Inflammatory macrophage treated with lipopolysaccharide for 4 hours (primary cell): ENCODE measurements around the gene HDLBP.
A peak's percentile ranks its signal among the peaks of the same experiment; 100 is the strongest.

ENCODE experiments used
- DNase-seq: peaks from one replicate; pipeline ENCODE4 v3.0.0-alpha.2; 2020

Gene HDLBP, protein sequence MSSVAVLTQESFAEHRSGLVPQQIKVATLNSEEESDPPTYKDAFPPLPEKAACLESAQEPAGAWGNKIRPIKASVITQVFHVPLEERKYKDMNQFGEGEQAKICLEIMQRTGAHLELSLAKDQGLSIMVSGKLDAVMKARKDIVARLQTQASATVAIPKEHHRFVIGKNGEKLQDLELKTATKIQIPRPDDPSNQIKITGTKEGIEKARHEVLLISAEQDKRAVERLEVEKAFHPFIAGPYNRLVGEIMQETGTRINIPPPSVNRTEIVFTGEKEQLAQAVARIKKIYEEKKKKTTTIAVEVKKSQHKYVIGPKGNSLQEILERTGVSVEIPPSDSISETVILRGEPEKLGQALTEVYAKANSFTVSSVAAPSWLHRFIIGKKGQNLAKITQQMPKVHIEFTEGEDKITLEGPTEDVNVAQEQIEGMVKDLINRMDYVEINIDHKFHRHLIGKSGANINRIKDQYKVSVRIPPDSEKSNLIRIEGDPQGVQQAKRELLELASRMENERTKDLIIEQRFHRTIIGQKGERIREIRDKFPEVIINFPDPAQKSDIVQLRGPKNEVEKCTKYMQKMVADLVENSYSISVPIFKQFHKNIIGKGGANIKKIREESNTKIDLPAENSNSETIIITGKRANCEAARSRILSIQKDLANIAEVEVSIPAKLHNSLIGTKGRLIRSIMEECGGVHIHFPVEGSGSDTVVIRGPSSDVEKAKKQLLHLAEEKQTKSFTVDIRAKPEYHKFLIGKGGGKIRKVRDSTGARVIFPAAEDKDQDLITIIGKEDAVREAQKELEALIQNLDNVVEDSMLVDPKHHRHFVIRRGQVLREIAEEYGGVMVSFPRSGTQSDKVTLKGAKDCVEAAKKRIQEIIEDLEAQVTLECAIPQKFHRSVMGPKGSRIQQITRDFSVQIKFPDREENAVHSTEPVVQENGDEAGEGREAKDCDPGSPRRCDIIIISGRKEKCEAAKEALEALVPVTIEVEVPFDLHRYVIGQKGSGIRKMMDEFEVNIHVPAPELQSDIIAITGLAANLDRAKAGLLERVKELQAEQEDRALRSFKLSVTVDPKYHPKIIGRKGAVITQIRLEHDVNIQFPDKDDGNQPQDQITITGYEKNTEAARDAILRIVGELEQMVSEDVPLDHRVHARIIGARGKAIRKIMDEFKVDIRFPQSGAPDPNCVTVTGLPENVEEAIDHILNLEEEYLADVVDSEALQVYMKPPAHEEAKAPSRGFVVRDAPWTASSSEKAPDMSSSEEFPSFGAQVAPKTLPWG (N-terminal part only)

DNA sequence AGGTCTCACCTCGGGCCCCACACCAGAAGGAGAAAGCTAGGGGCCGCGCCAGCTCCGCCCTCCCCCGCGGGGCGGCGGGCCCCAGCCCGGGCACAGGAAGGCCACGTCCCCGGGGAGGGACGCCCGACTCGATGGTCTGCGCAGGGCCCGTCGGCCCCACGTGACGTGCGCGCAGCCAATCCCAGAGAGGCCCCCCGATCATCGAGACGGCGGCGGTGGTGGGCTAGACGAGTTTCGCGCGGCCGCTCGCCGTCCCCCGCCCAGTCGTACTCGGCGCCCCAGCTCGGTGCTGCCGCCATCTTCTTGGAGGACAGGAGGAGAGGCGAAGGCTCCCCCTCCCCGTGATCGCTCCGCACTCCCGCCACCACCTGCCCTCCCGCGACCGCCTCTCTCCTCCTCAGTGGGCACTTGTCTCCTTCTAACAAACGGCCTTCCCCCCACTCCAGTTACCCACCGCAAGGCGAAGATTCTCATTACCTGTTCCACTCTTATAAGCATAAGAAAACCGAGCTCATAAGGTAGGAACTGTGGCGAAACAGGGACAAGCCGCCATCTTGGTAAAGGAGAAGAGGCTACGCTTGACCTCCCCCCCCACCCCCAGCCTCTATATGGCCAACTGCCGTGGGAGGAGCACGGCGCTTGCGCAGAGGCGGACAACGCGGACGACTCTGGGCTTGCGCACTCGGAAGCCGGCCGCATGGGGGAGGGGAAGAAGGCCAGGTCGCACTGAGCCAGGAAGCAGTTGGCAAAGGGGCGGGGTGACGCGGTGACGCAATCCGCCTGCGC, at the start of gene HDLBP:
Gene HDLBP (minus strand): TSS at position 580 of the 786 bp plus-strand sequence. CDS start 48,803 bp downstream, outside the sequence.
- DNase-seq: peak; percentile 99

DNA sequence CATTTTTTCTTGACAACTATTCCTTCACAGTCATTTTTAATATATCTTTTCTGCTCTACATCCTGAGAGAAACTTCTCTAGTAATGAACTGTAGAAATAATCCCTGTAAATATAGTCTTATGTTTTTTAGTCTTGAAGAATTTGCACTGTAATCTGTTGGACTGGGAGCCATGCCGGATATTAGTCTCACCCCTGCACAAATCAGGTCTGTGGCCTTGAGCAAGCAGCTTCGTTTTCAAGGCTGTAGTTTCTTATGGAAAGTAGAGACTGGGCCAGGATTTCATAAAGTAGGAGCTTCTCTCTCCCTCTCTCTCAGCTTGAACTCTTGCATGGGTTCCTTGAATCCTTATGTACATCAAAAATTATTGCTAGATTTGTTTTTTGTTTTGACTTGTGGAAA, 49.3 kb upstream of the HDLBP start:
- no peak for DNase-seq

DNA sequence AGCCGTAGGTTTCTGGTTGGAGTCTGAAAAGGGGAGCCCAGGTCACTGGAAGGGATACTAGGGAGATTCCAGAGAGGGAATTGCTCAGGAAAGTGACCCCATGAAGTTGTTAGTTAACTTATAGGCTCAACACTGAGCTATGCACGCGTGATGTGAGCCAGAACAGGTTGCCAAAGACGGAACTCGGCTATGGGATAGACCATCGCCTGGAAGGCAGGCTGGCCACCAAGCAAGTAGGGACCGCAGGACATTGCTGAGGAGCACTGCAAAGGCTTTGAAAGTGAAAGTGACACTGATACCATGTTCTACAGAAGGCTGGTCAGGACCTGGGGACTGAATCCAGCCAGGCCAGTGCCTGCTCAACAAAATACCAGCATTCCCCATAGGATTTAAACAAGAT, 48.0 kb upstream of the HDLBP start:
- peak; percentile 2 for DNase-seq

DNA sequence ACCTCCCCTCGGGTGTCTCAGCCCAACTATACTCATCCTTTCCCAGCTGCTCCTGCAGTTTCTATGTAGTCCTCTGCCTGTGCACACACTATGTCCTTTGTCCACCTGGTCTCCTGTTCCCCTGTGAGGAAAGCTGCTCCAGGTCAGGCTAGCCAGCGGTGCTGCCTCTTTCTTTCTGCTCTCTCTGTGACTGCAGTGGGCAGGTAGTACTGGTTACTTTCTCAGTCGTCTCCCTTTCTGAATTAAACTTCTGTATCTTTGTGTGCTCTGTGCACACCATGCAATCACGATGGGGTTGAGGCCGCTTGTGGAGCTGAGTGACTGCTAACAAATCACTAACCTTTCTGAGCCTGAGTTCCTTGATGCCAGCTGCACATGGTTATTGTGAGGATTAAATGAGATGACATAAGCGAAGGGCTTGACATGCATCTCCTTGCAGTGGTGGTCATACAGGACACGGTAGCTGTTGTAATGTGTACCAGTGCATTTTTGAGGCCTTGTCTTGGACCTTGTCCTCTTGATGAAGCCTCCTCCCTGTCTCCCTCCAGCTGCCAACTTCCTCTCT, 44.1 kb upstream of the HDLBP start:
- no peak for DNase-seq

DNA sequence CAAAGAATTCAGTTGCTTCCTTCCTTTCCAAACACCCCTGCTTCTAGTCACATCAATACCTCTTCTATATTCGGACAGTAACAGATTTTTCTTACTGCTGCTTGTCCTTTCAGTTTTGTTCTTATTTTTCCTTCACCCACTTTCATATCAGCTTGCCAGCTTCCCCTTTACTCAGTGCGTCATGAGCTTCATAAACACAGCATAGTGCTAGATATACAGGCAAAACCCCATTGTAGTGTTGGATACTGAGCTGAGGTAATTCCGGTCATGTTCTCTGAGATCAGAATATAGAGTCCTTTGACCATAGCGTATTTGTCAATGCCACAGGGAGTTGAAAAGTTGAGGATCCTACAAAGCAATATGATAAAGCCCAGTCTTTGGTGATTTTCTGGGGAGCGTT, 43.0 kb upstream of the HDLBP start:
- peak; percentile 95 for DNase-seq

DNA sequence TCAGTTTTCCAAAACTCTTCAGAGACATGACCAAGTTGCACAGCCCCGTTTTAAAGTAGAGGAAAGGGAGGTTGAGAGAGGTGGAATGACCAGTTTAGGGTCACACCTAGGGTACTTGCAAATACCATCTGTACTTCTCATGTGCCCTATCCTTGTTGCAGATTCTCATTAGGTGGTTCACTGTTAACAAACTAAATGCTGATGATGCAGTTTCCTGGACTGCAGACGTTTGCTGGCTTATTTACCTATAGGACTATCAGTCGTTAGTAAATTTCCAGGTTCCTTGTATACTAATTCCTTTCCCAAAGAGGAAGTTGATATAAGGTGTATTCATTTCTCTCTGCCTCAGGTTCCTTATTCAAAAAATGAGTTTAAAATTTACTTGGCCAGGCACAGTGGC, 42.1 kb upstream of the HDLBP start:
- DNase-seq: no peak

DNA sequence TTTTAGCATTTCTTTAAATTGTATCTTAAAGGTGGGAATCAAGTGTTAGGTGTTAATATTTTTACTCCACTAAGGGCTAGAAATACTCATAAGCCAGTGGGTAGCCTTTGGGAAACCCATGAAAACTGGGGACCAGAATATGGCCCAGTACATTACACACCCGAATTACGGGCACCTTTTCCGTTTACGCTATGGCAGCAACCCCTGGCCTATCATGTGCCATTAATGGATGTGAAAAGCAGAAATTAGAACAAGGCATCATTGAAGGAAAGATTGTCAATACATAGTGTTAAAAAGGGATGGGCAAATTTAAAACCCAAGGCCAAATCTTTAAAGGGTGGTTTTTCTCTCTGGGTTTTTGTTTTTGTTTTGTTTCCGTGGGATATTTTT, 41.4 kb upstream of the HDLBP start:
- DNase-seq: no peak

DNA sequence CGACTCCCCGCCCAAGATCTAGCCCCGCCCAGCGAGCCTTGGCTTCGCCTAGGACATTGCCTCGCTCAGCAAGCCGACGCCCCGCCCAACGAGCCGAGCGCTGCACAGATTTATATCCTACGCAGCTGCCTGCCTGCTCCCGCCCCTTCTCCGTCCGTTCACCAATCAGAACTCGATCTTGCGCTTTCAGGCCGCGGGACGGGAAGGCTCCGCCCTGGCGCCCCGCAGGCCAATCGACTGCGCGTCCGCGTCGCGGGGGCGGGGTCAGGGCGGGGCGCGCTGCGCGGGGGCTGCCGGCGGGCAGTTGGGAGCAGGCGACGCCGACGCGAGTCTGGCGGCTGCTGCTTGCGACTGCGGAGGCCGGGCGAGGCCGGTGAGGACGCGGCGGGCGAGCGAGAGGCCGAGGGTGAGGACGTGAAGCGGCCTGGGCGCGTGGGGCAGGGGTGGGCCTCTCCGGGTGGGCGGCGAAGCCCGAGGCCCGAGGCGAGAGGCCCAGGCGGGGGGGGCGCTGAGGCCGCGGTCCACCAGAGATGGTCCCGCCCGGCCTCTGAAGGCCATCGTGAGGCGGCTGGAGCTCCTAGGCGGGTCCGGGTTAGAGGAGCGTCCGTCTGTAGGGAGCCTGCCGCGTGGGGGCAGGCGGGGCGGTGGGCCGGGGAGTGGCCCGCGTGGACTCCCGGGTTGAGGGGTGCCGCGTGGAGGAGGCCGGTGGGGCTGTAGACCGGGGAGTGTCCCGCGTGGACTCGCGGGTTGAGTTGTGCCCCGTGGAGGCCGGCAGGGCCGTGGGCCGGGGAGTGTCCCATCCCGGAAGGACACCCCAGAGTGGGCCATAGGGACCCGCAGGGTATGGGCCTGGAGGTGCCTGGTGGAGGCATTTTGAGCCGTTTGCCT, 40.8 kb upstream of the HDLBP start, which contains the start of gene FARP2:
Gene FARP2 (plus strand): TSS at position 303 of the 888 bp plus-strand sequence. CDS start 16,823 bp downstream, outside the sequence.
- peak; percentile 99 for DNase-seq

DNA sequence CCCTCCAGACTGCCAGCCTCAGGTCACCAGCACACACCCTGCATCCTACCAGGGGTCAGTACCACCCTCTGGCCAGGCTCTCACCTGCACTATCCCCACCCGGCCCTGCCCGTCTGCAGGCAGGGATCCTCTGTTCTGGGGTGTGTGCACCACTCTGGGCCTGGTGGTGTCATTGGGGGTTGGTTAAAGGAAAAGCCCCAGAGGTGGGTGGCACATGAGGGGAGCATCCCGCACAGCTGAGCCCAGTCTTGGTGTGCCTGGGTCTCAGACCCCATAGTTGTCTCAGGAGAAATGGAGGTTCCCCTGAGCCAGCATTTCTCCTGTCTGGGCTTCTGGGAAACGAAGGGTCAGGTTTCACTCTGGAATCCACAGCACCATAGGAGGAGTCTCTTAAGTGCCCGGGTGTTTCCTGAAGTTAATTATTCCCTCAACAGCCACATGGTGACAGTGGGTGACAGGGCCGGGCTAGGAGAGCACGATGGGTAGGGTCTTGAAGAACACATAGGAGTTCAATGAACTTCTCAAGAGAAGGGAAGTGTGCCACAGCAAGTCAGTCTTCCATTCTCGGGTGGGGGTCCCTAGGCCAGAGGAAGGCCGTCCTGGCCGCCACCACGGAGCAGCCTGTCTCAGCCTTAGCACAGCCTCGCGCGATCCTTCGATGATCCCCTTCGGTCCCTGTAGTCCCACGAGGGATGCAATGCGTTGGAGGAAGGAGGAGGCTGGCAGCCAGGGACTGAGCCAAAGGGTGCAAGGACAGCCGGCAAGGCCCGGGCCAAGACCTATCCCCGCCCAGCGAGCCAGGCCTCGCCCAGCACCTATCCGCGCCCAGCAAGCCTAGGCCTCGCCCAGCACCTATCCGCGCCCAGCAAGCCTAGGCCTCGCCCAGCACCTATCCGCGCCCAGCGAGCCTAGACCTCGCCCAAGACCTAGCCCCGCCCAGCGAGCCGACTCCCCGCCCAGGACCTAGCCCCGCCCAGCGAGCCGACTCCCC, 39.5 kb upstream of the HDLBP start:
- DNase-seq: peak; percentile 65

DNA sequence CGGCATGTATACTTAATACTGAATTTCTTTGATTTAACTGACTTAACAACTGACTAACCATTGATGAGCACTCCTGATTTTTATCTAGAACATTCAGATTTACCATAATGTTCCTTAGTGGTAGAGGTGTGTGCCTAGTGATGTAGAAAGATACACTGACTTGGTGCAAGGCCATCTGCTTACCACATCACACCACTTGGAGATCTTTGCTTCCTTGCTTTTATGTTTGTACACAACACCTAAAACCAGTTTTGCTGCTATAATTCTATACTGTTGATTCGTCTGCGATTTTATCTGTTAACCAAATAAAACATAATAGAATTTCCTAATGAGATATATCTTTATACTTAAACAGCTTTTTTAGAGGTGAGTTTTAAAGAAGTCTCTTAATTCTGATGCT, 36.8 kb upstream of the HDLBP start:
- DNase-seq: no peak

DNA sequence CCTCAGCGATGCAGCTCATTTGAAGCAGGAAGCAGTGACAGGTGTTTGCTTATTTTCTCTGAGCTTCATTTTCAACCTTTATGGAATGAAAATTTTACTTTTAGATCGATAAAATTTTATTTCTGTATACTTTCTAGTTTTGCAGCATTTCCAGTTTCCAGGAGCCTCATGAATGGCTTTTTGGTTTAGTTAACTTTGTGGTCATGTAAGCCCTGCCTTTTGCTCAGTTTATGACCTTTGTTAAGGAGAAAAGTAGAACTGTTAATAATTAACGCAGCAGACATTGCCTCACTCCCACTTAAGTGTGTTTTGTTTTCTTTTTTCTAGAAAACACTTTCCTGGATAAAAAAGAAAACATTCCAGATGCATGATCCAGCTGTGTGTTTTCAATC, 36.2 kb upstream of the HDLBP start:
- no peak for DNase-seq

DNA sequence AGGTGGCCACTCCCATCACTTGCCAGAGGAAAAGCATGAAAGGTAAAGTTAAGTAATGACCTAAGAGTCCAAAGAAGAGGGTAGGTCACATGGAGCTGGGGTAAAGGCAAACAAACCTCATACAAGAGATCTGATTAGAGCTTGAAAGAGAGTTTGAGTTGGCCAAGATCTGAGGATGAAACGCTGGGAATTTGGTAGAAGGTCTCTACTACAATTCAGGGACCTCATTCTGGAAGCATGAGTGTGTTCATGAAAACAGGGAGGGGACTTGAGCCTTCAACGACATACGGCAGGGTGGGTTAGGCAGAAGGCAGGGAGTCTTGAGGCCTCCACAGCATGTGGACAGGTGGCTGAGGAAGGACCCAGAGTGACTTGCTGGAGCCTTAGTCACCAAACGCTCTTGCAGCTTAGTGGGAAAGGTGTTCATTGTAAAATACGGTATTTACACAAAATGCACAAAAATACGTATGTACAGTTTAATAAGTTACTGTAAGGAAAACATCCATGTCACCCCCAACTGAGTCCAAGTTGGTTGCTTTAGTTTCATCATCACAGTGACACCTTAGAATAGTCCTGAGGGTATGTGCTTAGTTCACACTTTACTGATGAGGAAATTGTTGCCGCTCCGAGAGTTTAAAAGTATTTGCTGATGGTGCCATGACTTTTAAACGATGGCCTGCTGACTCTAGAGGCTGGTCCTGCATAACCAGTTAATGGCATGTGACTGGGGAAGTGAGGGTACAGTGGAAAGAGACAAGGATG, 35.6 kb upstream of the HDLBP start:
- no peak for DNase-seq

DNA sequence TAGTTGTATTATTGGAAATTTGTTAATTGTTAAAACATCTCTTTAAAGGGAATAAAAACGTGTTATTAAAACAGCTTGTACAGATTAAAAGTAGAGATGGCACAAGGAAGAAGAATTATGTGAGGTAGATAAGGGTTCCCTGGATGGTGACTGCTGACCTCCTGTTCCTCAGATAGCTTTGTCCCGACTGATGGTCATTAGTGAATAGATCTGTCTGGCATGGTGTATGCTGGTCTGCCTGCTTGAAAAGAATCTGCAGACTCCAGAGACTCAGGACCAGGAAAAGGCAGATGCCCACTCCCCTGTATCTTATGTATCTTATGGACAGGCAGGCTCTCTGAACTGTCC, 35.0 kb upstream of the HDLBP start:
- no peak for DNase-seq

DNA sequence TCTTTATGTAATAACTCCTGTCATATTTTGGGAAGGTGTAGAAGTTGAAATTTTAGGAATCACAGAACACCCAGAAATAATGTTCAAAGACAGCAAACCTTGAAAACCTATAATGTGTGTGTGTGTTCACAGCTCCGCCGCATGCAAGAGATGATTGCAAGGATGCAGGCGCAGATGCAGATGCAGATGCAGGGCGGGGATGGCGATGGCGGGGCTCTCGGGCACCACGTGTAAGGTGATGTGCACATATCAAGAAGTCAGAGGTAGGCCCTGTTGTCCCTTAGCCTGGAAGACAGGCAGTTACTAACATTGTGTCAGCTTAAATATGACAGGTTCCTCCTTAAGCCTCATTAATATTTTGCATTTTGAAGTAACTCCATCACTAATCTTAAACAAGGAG, 34.5 kb upstream of the HDLBP start:
- DNase-seq: no peak

DNA sequence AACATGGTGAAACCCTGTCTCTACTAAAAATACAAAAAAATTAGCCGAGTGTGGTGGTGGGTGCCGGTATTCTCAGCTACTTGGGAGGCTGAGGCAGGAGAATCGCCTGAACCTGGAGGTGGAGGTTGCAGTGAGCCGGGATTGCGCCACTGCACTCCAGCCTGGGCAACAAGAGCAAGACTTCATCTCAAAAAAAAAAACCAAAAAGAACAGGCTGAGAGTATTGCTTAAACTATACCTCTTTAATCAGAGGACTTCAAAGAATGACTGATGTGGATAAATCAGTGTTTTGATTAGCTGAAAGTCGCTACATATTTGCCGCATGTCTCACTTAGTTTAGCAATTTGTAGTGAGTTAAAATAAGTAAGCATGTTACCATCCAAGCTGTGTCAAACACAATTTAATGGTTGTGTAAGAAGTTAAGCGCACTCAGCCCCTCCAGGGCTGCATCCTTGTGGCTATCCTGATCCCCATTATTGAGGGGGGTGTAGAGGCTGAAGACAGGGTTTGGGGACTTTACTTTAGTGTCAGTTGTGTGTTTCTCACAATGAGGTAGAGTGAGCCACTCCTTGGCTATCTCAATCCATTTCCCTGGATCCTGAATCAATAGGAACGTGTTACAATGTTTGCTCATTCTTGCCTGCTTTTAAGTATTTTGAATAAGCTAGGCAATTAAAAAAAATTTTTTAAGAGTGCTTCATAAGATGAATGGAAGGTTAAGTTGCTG, 29.6 kb upstream of the HDLBP start:
- no peak for DNase-seq

DNA sequence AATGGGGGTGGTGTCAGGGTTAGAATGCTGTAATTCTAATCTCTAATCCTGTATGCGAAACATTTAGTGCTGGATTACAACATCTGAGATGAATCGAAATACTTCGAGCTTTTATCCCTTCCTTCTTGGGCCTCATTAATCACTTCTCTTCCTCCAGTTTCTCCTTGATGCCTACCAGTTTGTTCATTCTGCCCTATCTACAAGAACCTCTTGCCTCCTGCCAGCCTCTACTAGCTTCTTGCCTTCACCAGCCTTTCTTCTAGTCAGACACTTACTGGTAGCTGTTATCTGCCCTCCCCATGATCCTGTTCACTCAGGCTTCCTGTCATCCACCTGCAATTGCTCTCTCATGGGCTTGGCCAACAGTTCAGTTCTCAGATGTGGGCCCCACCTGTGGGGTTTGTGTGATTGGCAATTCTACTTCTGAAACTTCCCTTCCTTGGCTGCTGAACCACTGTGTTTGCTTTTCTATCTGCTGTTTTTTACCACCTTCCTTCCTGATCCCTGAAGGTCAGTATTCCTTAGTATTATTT, 25.2 kb upstream of the HDLBP start:
- DNase-seq: no peak

DNA sequence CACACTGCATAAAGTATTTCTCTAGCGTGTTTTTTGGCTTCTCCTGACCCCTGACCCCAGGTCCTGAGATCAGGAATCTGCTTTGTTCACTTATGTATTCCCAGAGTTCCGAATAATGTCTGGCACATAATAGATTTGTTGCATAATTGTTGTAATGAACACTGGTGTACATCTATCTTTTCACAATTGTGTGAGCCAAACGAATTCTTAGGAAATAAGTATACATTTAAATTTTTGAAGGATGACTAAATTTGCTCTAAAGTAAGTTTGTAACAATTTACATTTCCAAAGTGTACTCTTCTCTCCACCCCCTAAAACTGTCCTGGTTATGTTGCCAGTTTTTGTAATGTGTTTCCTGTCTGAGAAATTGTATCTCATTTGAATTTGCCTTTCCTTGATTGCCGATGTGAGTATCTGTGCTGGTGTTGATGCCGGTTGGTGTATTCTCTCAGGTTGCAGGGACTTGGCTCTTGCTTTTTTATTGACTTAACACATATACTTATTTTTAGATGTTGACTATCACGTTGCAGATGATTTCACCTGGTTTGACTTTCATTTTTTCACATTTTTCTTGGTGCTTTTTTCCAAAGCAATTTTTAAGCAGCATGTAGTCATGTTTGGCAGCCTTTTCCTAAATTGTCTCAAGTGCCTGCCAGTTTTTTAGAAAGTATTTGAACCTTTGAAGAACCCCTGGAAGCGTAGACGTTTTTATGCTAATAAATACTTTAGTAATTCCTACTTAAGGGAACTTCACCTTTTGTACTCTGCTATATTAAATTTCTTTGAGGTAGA, 24.6 kb upstream of the HDLBP start:
- no peak for DNase-seq
